Measurements from ENCODE around the gene TRIM46.
A peak's percentile ranks its signal among the peaks of the same experiment; 100 is the strongest.

TRIM46 gene

DNA sequence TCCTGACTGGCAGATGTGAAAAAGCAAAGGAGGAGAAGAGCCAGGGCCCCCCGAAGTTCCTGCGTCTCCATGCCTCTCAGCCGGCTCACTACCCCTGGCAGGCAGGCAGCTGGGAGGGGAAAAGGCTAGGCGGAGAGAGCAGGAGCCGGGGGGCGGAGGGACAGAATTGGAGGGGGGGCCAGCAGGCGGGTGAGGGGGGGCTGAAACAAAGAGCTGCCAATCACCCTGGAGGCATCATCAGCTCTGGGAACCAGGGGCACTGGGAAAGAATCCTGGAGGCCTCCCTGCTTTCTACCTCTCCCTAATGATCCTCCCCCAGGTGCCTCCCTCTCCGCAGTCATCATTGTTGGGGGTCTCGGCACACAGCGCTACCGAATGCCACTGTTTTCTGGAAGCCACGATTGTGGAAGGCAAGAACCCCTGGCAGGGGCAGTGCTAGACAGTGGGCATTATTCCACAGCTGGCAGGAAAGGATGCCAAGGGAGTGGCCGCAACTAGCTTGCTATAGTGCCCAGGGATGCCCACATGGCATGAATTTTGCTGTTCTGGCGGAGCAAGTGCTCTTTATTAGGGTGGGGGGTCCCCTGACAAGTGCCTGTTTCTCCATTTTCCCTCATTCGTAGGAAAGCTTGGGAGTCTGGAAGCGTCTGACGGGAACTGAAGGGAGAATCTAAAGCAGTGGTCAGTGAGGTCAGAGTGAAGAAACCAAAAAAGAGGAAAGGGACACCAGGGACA is 34.3 kb downstream of the TRIM46 start, which contains the start of gene THBS3:
Gene THBS3, minus strand, starts transcription at position 92 of the 735 bp plus-strand sequence. Its CDS starts 21 bp downstream, at position 71.
- TF ChIP-seq POLR2AphosphoS5 (IDR thresholded peaks at IDR 0.05; ENCODE audit: low read depth) (no peak), SPI1 (IDR thresholded peaks at IDR 0.05; ENCODE audit: borderline replicate concordance, low read depth) (peak; percentile 16; the same call in 1 of the 2 replicates)
- no peak for DNase-seq (ENCODE audit: low read depth in 1 of 2, low spot score in 1 of 2)
- Histone ChIP-seq H3K27me3 (ENCODE audit: insufficient read depth, poor library complexity, severe bottlenecking) (no peaks in the 10 kb centered on the region), H3K4me3 (replicated peaks; ENCODE audit: insufficient read depth, low read length) (peak within 1 kb of the TSS; percentile 99), H3K27ac (replicated peaks) (peak within 1 kb of the TSS; percentile 99)

DNA sequence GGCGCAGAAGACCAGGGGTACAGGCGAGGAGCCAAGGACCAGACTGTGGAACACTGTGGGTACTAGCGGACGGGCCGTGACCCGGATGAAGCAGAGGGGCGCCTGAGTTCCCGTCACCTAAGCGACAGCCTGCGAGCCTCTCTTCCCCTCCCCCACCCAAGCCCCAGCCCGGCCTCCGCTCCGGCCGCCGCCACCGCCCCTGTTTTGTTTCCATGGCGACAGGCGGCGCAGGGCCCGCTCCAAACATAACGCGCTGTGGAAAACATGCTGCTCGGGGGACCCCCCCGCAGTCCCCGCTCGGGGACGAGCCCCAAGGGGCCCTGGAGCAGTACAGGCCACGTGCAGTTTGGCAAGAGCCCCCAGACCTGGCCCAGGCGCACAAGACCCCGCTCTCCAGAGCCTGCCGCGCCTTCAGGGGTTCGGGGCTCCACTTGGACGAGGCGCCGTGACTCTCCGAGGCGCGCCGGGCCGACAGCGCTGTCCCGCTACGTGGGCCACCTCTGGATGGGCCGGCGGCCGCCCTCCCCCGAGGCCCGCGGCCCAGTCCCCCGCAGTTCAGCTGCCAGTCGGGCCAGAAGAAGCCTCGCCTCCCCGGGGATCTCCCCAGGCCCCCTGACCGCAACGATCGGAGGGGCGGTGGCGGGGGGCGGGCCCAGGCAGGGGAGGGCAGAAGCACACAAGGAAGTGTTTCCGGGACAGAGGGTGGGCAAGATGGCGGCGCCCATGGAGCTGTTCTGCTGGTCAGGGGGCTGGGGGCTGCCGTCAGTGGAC is 35.1 kb downstream of the TRIM46 start, which contains the start of gene MTX1:
Gene MTX1, plus strand, starts transcription at position 155 of the 771 bp plus-strand sequence. Its CDS starts 110 bp downstream, at position 265.
- H3K27me3 ChIP-seq (ENCODE audit: insufficient read depth, poor library complexity, severe bottlenecking): no peaks in the 10 kb centered on the region
- TF ChIP-seq POLR2AphosphoS5 (IDR thresholded peaks at IDR 0.05; ENCODE audit: low read depth) (peak; percentile 75; the same call in 1 of the 2 replicates), SPI1 (IDR thresholded peaks at IDR 0.05; ENCODE audit: borderline replicate concordance, low read depth) (no peak), GABPA (IDR thresholded peaks at IDR 0.05; ENCODE audit: low read depth) (peak; percentile 70)
- TF ChIP-seq, protein P1, sequence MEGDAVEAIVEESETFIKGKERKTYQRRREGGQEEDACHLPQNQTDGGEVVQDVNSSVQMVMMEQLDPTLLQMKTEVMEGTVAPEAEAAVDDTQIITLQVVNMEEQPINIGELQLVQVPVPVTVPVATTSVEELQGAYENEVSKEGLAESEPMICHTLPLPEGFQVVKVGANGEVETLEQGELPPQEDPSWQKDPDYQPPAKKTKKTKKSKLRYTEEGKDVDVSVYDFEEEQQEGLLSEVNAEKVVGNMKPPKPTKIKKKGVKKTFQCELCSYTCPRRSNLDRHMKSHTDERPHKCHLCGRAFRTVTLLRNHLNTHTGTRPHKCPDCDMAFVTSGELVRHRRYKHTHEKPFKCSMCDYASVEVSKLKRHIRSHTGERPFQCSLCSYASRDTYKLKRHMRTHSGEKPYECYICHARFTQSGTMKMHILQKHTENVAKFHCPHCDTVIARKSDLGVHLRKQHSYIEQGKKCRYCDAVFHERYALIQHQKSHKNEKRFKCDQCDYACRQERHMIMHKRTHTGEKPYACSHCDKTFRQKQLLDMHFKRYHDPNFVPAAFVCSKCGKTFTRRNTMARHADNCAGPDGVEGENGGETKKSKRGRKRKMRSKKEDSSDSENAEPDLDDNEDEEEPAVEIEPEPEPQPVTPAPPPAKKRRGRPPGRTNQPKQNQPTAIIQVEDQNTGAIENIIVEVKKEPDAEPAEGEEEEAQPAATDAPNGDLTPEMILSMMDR (IDR thresholded peaks at IDR 0.05; ENCODE audit: insufficient read depth, low read length): no peak
- TF ChIP-seq, protein P2, sequence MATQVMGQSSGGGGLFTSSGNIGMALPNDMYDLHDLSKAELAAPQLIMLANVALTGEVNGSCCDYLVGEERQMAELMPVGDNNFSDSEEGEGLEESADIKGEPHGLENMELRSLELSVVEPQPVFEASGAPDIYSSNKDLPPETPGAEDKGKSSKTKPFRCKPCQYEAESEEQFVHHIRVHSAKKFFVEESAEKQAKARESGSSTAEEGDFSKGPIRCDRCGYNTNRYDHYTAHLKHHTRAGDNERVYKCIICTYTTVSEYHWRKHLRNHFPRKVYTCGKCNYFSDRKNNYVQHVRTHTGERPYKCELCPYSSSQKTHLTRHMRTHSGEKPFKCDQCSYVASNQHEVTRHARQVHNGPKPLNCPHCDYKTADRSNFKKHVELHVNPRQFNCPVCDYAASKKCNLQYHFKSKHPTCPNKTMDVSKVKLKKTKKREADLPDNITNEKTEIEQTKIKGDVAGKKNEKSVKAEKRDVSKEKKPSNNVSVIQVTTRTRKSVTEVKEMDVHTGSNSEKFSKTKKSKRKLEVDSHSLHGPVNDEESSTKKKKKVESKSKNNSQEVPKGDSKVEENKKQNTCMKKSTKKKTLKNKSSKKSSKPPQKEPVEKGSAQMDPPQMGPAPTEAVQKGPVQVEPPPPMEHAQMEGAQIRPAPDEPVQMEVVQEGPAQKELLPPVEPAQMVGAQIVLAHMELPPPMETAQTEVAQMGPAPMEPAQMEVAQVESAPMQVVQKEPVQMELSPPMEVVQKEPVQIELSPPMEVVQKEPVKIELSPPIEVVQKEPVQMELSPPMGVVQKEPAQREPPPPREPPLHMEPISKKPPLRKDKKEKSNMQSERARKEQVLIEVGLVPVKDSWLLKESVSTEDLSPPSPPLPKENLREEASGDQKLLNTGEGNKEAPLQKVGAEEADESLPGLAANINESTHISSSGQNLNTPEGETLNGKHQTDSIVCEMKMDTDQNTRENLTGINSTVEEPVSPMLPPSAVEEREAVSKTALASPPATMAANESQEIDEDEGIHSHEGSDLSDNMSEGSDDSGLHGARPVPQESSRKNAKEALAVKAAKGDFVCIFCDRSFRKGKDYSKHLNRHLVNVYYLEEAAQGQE (IDR thresholded peaks at IDR 0.05; ENCODE audit: insufficient replicate concordance, low read depth): peak; percentile 27
- DNase-seq (ENCODE audit: low read depth in 1 of 2, low spot score in 1 of 2): peak; percentile 76 to 82
- peak within 1 kb of the TSS; percentile 99 for H3K4me3 ChIP-seq (replicated peaks; ENCODE audit: insufficient read depth, low read length)
- peak within 1 kb of the TSS; percentile 99 for H3K27ac ChIP-seq (replicated peaks)

DNA sequence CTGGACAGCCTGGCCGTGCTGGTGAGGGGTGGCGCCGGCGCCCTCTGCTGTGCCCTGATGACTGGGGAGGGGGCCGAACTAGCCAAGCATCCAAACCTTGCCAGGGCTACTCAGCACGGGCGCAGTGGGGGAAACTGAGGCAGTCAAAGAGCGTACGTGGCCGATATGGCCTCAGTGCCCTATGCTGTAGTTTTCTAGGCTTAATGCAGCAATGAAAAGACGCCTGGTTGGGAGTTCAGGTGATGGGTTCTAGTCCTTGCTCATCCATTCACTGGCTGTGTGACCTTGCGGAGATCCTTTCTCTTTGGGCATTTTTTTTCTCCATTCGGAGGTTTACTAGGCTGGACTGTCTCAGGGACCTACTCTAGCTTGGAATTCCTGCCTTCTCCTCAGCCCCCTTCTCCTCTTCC is 35.7 kb downstream of the TRIM46 start:
- no peaks in the 10 kb centered on the region for H3K27me3 ChIP-seq (ENCODE audit: insufficient read depth, poor library complexity, severe bottlenecking)
- no peak for DNase-seq (ENCODE audit: low read depth in 1 of 2, low spot score in 1 of 2)

More for the DNA sequence above, 35.7 kb downstream of the TRIM46 start:
- peak overlapping the region; percentile 99 for H3K4me3 ChIP-seq (replicated peaks; ENCODE audit: insufficient read depth, low read length)
- TF ChIP-seq, protein P2 (IDR thresholded peaks at IDR 0.05; ENCODE audit: insufficient replicate concordance, low read depth): peak; percentile 7
- TF ChIP-seq, protein P1 (IDR thresholded peaks at IDR 0.05; ENCODE audit: insufficient read depth, low read length): no peak
- TF ChIP-seq POLR2AphosphoS5 (IDR thresholded peaks at IDR 0.05; ENCODE audit: low read depth) (no peak), GABPA (IDR thresholded peaks at IDR 0.05; ENCODE audit: low read depth) (no peak; the same call in 1 of the 2 replicates), SPI1 (IDR thresholded peaks at IDR 0.05; ENCODE audit: borderline replicate concordance, low read depth) (no peak)
- peak overlapping the region; percentile 99 for H3K27ac ChIP-seq (replicated peaks)
